ENCODE results near the gene EPS8.

EPS8 gene

DNA sequence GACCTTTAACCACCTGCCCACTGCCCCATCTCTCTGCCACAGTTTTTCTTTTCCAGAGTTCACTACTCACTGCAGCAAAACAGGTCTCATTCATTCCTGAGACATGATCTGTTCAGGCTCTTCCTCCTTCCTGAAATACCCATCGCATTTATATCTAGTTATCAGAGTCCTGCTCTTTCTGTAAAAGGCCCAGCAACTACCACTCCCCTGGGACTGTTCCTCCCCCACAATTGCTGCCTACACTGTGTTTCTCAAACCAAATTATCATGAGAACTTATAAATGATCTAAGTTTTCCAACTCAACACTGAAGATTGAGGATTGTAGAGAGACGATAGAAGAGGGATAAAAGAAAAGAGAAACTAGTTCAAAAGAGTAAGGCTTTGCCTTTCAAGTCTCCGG, 40.8 kb upstream of the EPS8 start:
- DNase-seq, result peak; percentile 82
- Histone ChIP-seq H3K36me3 (replicated peaks) (no peaks in the 10 kb centered on the region), H3K27ac (peak overlapping the region; percentile 94), H3K4me3 (ENCODE audit: low read depth, low read length) (no peak overlapping the region), H3K27me3 (replicated peaks) (no peaks in the 10 kb centered on the region)
- TF ChIP-seq, protein P1, sequence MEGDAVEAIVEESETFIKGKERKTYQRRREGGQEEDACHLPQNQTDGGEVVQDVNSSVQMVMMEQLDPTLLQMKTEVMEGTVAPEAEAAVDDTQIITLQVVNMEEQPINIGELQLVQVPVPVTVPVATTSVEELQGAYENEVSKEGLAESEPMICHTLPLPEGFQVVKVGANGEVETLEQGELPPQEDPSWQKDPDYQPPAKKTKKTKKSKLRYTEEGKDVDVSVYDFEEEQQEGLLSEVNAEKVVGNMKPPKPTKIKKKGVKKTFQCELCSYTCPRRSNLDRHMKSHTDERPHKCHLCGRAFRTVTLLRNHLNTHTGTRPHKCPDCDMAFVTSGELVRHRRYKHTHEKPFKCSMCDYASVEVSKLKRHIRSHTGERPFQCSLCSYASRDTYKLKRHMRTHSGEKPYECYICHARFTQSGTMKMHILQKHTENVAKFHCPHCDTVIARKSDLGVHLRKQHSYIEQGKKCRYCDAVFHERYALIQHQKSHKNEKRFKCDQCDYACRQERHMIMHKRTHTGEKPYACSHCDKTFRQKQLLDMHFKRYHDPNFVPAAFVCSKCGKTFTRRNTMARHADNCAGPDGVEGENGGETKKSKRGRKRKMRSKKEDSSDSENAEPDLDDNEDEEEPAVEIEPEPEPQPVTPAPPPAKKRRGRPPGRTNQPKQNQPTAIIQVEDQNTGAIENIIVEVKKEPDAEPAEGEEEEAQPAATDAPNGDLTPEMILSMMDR (IDR thresholded peaks at IDR 0.05; ENCODE audit: low read depth, low read length, missing control alignments), result no peak
- in situ Hi-C loops (cut with HindIII; ENCODE audit: low pct_ligation_motif_present, low sequenced_read_pairs), result no loop called here

GRCh38 chr12:15829255-15829654, 40.1 kb upstream of the EPS8 start:
- Histone ChIP-seq H3K27ac (peak overlapping the region; percentile 94), H3K36me3 (replicated peaks) (no peaks in the 10 kb centered on the region), H3K27me3 (replicated peaks) (no peaks in the 10 kb centered on the region), H3K4me3 (ENCODE audit: low read depth, low read length) (no peak overlapping the region)
- DNase-seq, result no peak
- TF ChIP-seq, protein P1 (IDR thresholded peaks at IDR 0.05; ENCODE audit: low read depth, low read length, missing control alignments), result no peak
- in situ Hi-C loops (cut with HindIII; ENCODE audit: low pct_ligation_motif_present, low sequenced_read_pairs), result no loop called here

GRCh38 chr12:15827136-15827535, 37.9 kb upstream of the EPS8 start:
- Histone ChIP-seq H3K36me3 (replicated peaks) (no peaks in the 10 kb centered on the region), H3K27me3 (replicated peaks) (no peaks in the 10 kb centered on the region), H3K4me3 (ENCODE audit: low read depth, low read length) (no peak overlapping the region), H3K27ac (no peak overlapping the region)
- TF ChIP-seq, protein P1 (IDR thresholded peaks at IDR 0.05; ENCODE audit: low read depth, low read length, missing control alignments), result no peak
- no peak for DNase-seq
- in situ Hi-C loops (cut with HindIII; ENCODE audit: low pct_ligation_motif_present, low sequenced_read_pairs), result no loop called here

DNA sequence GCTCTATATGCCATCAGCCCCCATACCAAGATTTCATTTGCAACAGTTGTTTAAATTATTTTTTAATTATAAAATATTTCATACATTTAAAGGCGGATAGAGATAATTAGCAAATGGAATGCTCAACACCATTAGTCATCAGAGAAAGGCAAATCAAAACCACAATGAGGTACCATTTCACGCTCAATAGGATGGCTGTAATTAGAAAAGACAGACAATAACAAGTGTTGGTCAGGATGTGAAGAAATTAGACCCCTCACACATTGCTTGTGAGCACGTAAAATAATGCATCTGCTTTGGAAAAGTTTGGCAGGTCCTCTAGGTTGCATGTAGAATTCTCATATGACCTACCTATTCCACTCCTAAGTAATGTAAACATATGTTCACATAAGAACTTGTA, 35.3 kb upstream of the EPS8 start:
- no peak for DNase-seq
- TF ChIP-seq, protein P1 (IDR thresholded peaks at IDR 0.05; ENCODE audit: low read depth, low read length, missing control alignments), result no peak
- Histone ChIP-seq H3K27me3 (replicated peaks) (no peaks in the 10 kb centered on the region), H3K4me3 (ENCODE audit: low read depth, low read length) (no peak overlapping the region), H3K27ac (no peak overlapping the region), H3K36me3 (replicated peaks) (no peaks in the 10 kb centered on the region)
- in situ Hi-C loops (cut with HindIII; ENCODE audit: low pct_ligation_motif_present, low sequenced_read_pairs), result no loop called here

GRCh38 chr12:15823360-15824128, 34.4 kb upstream of the EPS8 start:
- Histone ChIP-seq H3K36me3 (replicated peaks) (no peaks in the 10 kb centered on the region), H3K4me3 (ENCODE audit: low read depth, low read length) (no peak overlapping the region), H3K27ac (no peak overlapping the region), H3K27me3 (replicated peaks) (no peaks in the 10 kb centered on the region)
- DNase-seq, result no peak
- TF ChIP-seq, protein P1 (IDR thresholded peaks at IDR 0.05; ENCODE audit: low read depth, low read length, missing control alignments), result no peak
- in situ Hi-C loops (cut with HindIII; ENCODE audit: low pct_ligation_motif_present, low sequenced_read_pairs), result no loop called here

All from brain microvascular endothelial cell (primary cell).